ENCODE measurements around the gene CYP2W1. TPM values are rescaled to one million over a fixed set of nuclear protein-coding genes. Genes with fewer than 3 reads are reported as not detected.

The CYP2W1 gene
- total RNA-seq, 1 donor from 2014 or later, result not detected

- H3K27me3 ChIP-seq, result no peaks in the 10 kb centered on the region
- Mint-ChIP-seq H3K27ac (no peak overlapping the region), H3K36me3 (peaks cover 18% of the 10 kb centered on the region), H3K4me1 (peaks cover 41% of the 10 kb centered on the region), H3K4me3 (peak overlapping the region; percentile 93), H3K9me3 (peaks cover 6% of the 10 kb centered on the region), H3K27me3 (ENCODE audit: insufficient read depth, low read depth) (peaks cover 4% of the 10 kb centered on the region)
- H3K4me3 ChIP-seq, result peak overlapping the region; percentile 84
- H3K27ac ChIP-seq, result no peak overlapping the region
- H3K4me2 ChIP-seq, result peak overlapping the region; percentile 96
- no peaks in the 10 kb centered on the region for H3K36me3 ChIP-seq
- peaks cover 8% of the 10 kb centered on the region for H3K4me1 ChIP-seq
- H2AFZ ChIP-seq (replicated peaks), result no peak overlapping the region
- H4K20me1 ChIP-seq (ENCODE audit: low read depth), result peaks cover 49% of the 10 kb centered on the region
- peaks cover 57% of the 10 kb centered on the region for H3K79me2 ChIP-seq (ENCODE audit: low read depth)
- DNase-seq (ENCODE audit: low spot score), result no peak
- peaks cover 21% of the 10 kb centered on the region for H3F3A ChIP-seq (ENCODE audit: low read depth)
- peak overlapping the region; percentile 79 for H3K9ac ChIP-seq
- no peaks in the 10 kb centered on the region for H3K9me3 ChIP-seq (ENCODE audit: low read depth)
- TF ChIP-seq EZH2 (IDR thresholded peaks at IDR 0.05) (no peak), EZH2phosphoT487 (IDR thresholded peaks at IDR 0.05) (no peak), CTCF (IDR thresholded peaks at IDR 0.05) (no peak)
Measured at GRCh38 chr7:1026721-1027161, 43.8 kb downstream of the CYP2W1 start.

DNA sequence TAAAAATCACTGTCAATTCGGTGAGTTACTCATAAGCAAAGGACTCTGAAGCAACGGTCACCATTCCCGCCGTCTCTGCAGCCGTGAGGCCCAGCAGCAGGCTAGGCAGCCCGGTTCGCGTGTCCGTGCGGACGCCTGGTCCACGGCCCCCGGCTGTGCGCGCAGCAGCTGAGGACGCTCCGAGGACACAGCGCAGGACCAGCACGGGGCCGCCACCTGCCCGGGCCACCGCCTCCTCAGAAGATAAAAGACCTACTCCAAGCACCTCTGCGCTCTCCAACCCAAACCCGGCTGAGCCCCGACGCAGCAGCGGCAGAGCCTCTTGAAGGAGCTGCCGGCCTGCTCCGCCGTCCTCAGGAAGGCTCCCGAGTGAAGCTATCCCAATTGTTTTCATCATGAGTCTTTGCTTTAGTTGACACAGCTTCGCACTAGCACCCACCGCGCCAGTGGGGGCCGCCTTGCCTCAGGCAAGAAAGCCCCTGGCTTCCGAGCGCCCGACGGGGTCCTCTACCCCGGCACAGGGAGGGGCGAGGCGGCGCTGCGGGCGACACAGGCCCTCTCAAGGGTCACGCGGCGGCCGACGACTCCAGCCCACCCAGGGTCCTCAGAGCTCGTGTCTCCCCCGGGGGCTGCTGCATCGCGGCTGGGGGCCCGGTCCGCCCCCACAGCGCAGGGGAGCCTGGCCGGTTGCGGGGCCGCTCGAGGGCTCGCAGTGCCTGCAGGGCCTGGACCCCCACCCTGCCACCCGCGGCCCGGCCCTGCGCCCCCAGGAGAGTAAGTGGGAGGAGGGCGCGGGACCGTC is 44.5 kb downstream of the CYP2W1 start:
- Histone ChIP-seq H3K9me3 (ENCODE audit: low read depth) (no peaks in the 10 kb centered on the region), H3F3A (ENCODE audit: low read depth) (peaks cover 21% of the 10 kb centered on the region), H3K4me2 (peak overlapping the region; percentile 96), H3K9ac (peak overlapping the region; percentile 79), H3K27me3 (no peaks in the 10 kb centered on the region), H3K4me3 (peak overlapping the region; percentile 84), H4K20me1 (ENCODE audit: low read depth) (peaks cover 49% of the 10 kb centered on the region), H2AFZ (replicated peaks) (no peak overlapping the region), H3K36me3 (no peaks in the 10 kb centered on the region), H3K79me2 (ENCODE audit: low read depth) (peaks cover 54% of the 10 kb centered on the region), H3K4me1 (peaks cover 8% of the 10 kb centered on the region), H3K27ac (peak overlapping the region; percentile 57)
- DNase-seq (ENCODE audit: low spot score), result peak; percentile 68
- H3K4me3 Mint-ChIP-seq, result peak overlapping the region; percentile 93
- H3K4me1 Mint-ChIP-seq, result peaks cover 41% of the 10 kb centered on the region
- H3K27me3 Mint-ChIP-seq (ENCODE audit: insufficient read depth, low read depth), result peaks cover 4% of the 10 kb centered on the region
- no peak overlapping the region for H3K27ac Mint-ChIP-seq
- H3K9me3 Mint-ChIP-seq, result peaks cover 3% of the 10 kb centered on the region
- TF ChIP-seq EZH2 (IDR thresholded peaks at IDR 0.05) (no peak), CTCF (IDR thresholded peaks at IDR 0.05) (no peak), EZH2phosphoT487 (IDR thresholded peaks at IDR 0.05) (no peak)
- H3K36me3 Mint-ChIP-seq, result peaks cover 15% of the 10 kb centered on the region

DNA sequence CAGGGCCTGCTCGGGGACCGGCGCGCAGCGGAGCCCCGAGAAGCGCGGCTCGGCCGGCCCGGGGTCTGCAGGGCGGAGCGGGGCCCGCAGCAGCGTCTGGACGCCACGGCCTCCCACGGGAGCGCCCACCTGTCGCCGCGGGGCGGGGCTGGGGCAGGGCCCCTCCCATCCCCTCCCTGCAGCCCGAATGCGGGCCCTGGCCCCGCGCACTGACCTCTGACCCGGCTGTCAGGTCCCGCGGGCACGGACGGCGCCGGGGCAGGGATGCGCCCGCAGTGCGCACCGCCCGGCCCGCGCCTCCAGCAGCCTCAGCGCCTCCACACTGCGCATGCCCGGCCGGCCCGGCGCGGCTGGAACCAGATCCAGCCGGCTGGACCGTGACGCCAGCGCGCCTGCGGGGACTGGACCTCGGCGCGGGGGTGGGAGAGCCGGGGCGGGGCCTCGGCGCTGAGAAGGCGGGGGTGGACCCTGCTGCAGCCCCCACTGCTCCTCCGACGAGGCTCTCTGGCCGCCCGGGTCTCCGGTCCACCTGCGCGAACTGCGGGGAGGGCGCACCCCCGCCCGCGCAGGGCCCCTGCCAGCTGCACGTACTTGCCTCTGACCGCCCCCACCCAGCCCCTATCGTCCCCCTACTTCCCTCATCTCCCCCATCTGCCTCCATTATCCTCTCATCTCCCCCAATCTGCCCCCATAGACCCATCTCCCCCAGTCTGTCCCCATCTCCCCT is 45.2 kb downstream of the CYP2W1 start:
- Histone ChIP-seq H3K4me3 (peak overlapping the region; percentile 84), H3K9ac (peak overlapping the region; percentile 79), H3K4me2 (peak overlapping the region; percentile 96), H3K4me1 (peaks cover 8% of the 10 kb centered on the region), H4K20me1 (ENCODE audit: low read depth) (peaks cover 44% of the 10 kb centered on the region), H3K27ac (peak overlapping the region; percentile 57), H2AFZ (replicated peaks) (no peak overlapping the region), H3K36me3 (no peaks in the 10 kb centered on the region), H3F3A (ENCODE audit: low read depth) (peaks cover 21% of the 10 kb centered on the region), H3K27me3 (no peaks in the 10 kb centered on the region), H3K9me3 (ENCODE audit: low read depth) (no peaks in the 10 kb centered on the region), H3K79me2 (ENCODE audit: low read depth) (peaks cover 48% of the 10 kb centered on the region)
- TF ChIP-seq EZH2 (IDR thresholded peaks at IDR 0.05) (no peak), EZH2phosphoT487 (IDR thresholded peaks at IDR 0.05) (no peak), CTCF (IDR thresholded peaks at IDR 0.05) (no peak)
- Mint-ChIP-seq H3K36me3 (peaks cover 12% of the 10 kb centered on the region), H3K27me3 (ENCODE audit: insufficient read depth, low read depth) (peaks cover 8% of the 10 kb centered on the region), H3K4me3 (peak overlapping the region; percentile 81), H3K4me1 (peaks cover 46% of the 10 kb centered on the region), H3K9me3 (no peaks in the 10 kb centered on the region), H3K27ac (no peak overlapping the region)
- peak; percentile 94 for DNase-seq (ENCODE audit: low spot score)
